CD8-positive, alpha-beta memory T cell (primary cell): ENCODE data around the gene SLC29A1. TPM values are rescaled to one million over a fixed set of nuclear protein-coding genes. Genes with fewer than 3 reads are reported as not detected.

ENCODE experiments used
- CTCF ChIA-PET: fragments of 350-600 bp; sonication (Branson Sonifier 250); formaldehyde crosslinking; loops from one replicate; lab custom pipeline; 2021; ENCODE audit warnings: antibody characterized with exemption; lab: Charles Lee
- POLR2A ChIA-PET: fragments of 350-600 bp; sonication (Branson Sonifier 250); formaldehyde crosslinking; loops from one replicate; lab custom pipeline; 2021; ENCODE audit warnings: antibody characterized with exemption; lab: Charles Lee
- DNase-seq, 5 donors: peaks; one replicate each; pipeline versions ENCODE4 v3.0.0 to v3.0.0-alpha.2; 2020 to 2022; ENCODE audit warnings: mixed read lengths in 1 of 5
- H3K27ac ChIP-seq: one replicate; pipeline ENCODE4 v1.7.0; 2013; ENCODE audit warnings: low read depth, mild to moderate bottlenecking, low read length, moderate library complexity
- H3K27me3 ChIP-seq: 2 replicates; pipeline ENCODE4 v1.7.0; 2013; ENCODE audit warnings: low read length, mild to moderate bottlenecking; ENCODE audit not compliant: insufficient read depth, poor library complexity, severe bottlenecking
- H3K36me3 ChIP-seq: 2 replicates; pipeline ENCODE4 v1.7.0; 2013; ENCODE audit warnings: mild to moderate bottlenecking, low read length, moderate library complexity; ENCODE audit not compliant: insufficient read depth
- H3K4me1 ChIP-seq: 2 replicates; pipeline ENCODE4 v1.7.0; 2013; ENCODE audit warnings: mild to moderate bottlenecking, low read length, moderate library complexity; ENCODE audit not compliant: insufficient read depth
- H3K4me3 ChIP-seq: 2 replicates; pipeline ENCODE4 v1.7.0; 2013; ENCODE audit warnings: mild to moderate bottlenecking, low read length
- H3K9me3 ChIP-seq: 2 replicates; pipeline ENCODE4 v1.7.0; 2013; ENCODE audit warnings: mild to moderate bottlenecking, low read length
- H3K27ac Mint-ChIP-seq, 8 donors: one replicate each; pipeline ENCODE4 v1.8.0; 2020 to 2021; ENCODE audit warnings: mixed read lengths in 8 of 8, mild to moderate bottlenecking in 6 of 8, inconsistent platforms in 3 of 8, moderate library complexity in 3 of 8
- H3K27me3 Mint-ChIP-seq, 2 donors: one replicate each; pipeline ENCODE4 v1.8.0; 2020 to 2021; ENCODE audit warnings: mixed read lengths in 2 of 2, mild to moderate bottlenecking in 1 of 2, moderate library complexity in 1 of 2
- H3K36me3 Mint-ChIP-seq, 3 donors: one replicate each; pipeline ENCODE4 v1.8.0; 2020 to 2021; ENCODE audit warnings: mixed read lengths in 3 of 3, inconsistent platforms in 1 of 3, mild to moderate bottlenecking in 1 of 3
- H3K4me1 Mint-ChIP-seq, 3 donors: one replicate each; pipeline ENCODE4 v1.8.0; 2020 to 2021; ENCODE audit warnings: mixed read lengths in 3 of 3, inconsistent platforms in 1 of 3, mild to moderate bottlenecking in 1 of 3
- H3K4me3 Mint-ChIP-seq, 7 donors: one replicate each; pipeline ENCODE4 v1.8.0; 2020 to 2021; ENCODE audit warnings: mixed read lengths in 7 of 7, mild to moderate bottlenecking in 6 of 7, moderate library complexity in 4 of 7, inconsistent platforms in 2 of 7
- H3K9me3 Mint-ChIP-seq, 5 donors: one replicate each; pipeline ENCODE4 v1.8.0; 2020 to 2022; ENCODE audit warnings: mixed read lengths in 5 of 5, mild to moderate bottlenecking in 3 of 5, moderate library complexity in 2 of 5, inconsistent platforms in 1 of 5
- polyA plus RNA-seq: library from polyadenylated mRNA; unstranded; fragments of 300-500 nt; fragmentation: Illumina TruSeq; gene quantifications from one replicate; pipeline ENCODE4 v1.2.3, GENCODE V29; 2021
- total RNA-seq, 2 experiments: library from RNA; stranded (reverse); gene quantifications; one replicate each; pipeline ENCODE4 v1.2.3, GENCODE V29; 2021

SLC29A1 gene
- total and polyA plus RNA-seq, 3 experiments from 2014 or later: 3.6 to 116 (median 116) TPM

- Mint-ChIP-seq H3K27ac (peak overlapping the region; percentile 78 to 99 (median 91)), H3K9me3 (peaks cover 0 to 1% (median 0%) of the 10 kb centered on the region in 5 donors), H3K4me3 (peak overlapping the region; percentile 82 to 92 (median 88)), H3K27me3 (peaks cover 0 to 3% of the 10 kb centered on the region in 2 donors), H3K36me3 (peaks cover 18 to 81% (median 26%) of the 10 kb centered on the region in 3 donors), H3K4me1 (peaks cover 54 to 76% (median 63%) of the 10 kb centered on the region in 3 donors)
- H3K4me3 ChIP-seq: peak overlapping the region; percentile 84
- peaks cover 48% of the 10 kb centered on the region for H3K36me3 ChIP-seq
- H3K27me3 ChIP-seq: no peaks in the 10 kb centered on the region
- peak in 1 of 5 donors; percentile 60 for DNase-seq
- peaks cover 21% of the 10 kb centered on the region for H3K4me1 ChIP-seq
- H3K9me3 ChIP-seq: no peaks in the 10 kb centered on the region
- CTCF ChIA-PET: interaction anchor here (0.8 to 5.0 kb wide), 16 partner anchors 10 to 605 kb away, joined by 3 to 74 read pairs (median 5); partner anchors contain the start of genes HSP90AB1, NFKBIE and SLC29A1
- POLR2A ChIA-PET: interaction anchor here (0.5 to 3.1 kb wide), 7 partner anchors 9 to 1105 kb away, joined by 3 to 77 read pairs (median 4); partner anchors contain the start of genes HSP90AB1, NFKBIE and SLC29A1
- peak overlapping the region; percentile 81 for H3K27ac ChIP-seq
Measured at GRCh38 chr6:44255871-44256774, 32.7 kb downstream of the SLC29A1 start.

GRCh38 chr6:44256775-44257024 is 33.3 kb downstream of the SLC29A1 start:
- H3K27me3 Mint-ChIP-seq: peaks cover 0 to 3% of the 10 kb centered on the region in 2 donors
- H3K4me1 ChIP-seq: peaks cover 21% of the 10 kb centered on the region
- CTCF ChIA-PET: interaction anchor here (0.8 to 5.0 kb wide), 17 partner anchors 10 to 606 kb away, joined by 3 to 74 read pairs (median 5); partner anchors contain the start of genes HSP90AB1, NFKBIE and SLC29A1
- H3K9me3 ChIP-seq: no peaks in the 10 kb centered on the region
- peak overlapping the region; percentile 84 for H3K4me3 ChIP-seq
- H3K4me1 Mint-ChIP-seq: peaks cover 53 to 72% (median 63%) of the 10 kb centered on the region in 3 donors
- H3K27me3 ChIP-seq: no peaks in the 10 kb centered on the region
- no peak for DNase-seq
- POLR2A ChIA-PET: interaction anchor here (0.7 to 3.1 kb wide), 6 partner anchors 8 to 33 kb away, joined by 3 to 77 read pairs (median 4); partner anchors contain the start of genes HSP90AB1, NFKBIE and SLC29A1
- H3K27ac ChIP-seq: peak overlapping the region; percentile 81
- H3K9me3 Mint-ChIP-seq: peaks cover 0 to 1% (median 0%) of the 10 kb centered on the region in 5 donors
- H3K4me3 Mint-ChIP-seq: peak overlapping the region; percentile 82 to 92 (median 88)
- H3K36me3 ChIP-seq: peaks cover 42% of the 10 kb centered on the region
- peaks cover 16 to 78% (median 26%) of the 10 kb centered on the region in 3 donors for H3K36me3 Mint-ChIP-seq
- peak overlapping the region; percentile 78 to 99 (median 91) for H3K27ac Mint-ChIP-seq

- H3K9me3 Mint-ChIP-seq: peaks cover 0 to 1% (median 0%) of the 10 kb centered on the region in 5 donors
- no peaks in the 10 kb centered on the region for H3K9me3 ChIP-seq
- peaks cover 25% of the 10 kb centered on the region for H3K4me1 ChIP-seq
- no peaks in the 10 kb centered on the region for H3K27me3 ChIP-seq
- H3K27ac Mint-ChIP-seq: peak within 1 kb of the TSS; percentile 92 to 99 (median 95)
- H3K4me3 ChIP-seq: peak within 1 kb of the TSS; percentile 84
- H3K36me3 ChIP-seq: peaks cover 37% of the 10 kb centered on the region
- POLR2A ChIA-PET: interaction anchor here (0.7 to 3.1 kb wide), 6 partner anchors 8 to 34 kb away, joined by 3 to 77 read pairs (median 4); partner anchors contain the start of genes HSP90AB1, NFKBIE and SLC29A1
- peak; percentile 58 to 77 (median 72) for DNase-seq
- peaks cover 0 to 3% of the 10 kb centered on the region in 2 donors for H3K27me3 Mint-ChIP-seq
- H3K4me3 Mint-ChIP-seq: peak within 1 kb of the TSS; percentile 88 to 92 (median 91)
- peaks cover 51 to 71% (median 61%) of the 10 kb centered on the region in 3 donors for H3K4me1 Mint-ChIP-seq
- CTCF ChIA-PET: interaction anchor here (0.7 to 5.0 kb wide), 18 partner anchors 9 to 606 kb away, joined by 3 to 74 read pairs (median 5); partner anchors contain the start of genes HSP90AB1, NFKBIE and SLC29A1
- H3K27ac ChIP-seq: peak within 1 kb of the TSS; percentile 81
- peaks cover 11 to 76% (median 21%) of the 10 kb centered on the region in 3 donors for H3K36me3 Mint-ChIP-seq
Measured at GRCh38 chr6:44257025-44257752, 33.8 kb downstream of the SLC29A1 start, which contains the start of gene SLC35B2. TSS of gene SLC35B2 (minus strand) at chr6:44257528. CDS start at chr6:44257410, 118 bp downstream.

GRCh38 chr6:44257753-44258324 is 34.4 kb downstream of the SLC29A1 start:
- H3K4me1 ChIP-seq: peaks cover 31% of the 10 kb centered on the region
- Mint-ChIP-seq H3K27me3 (peaks cover 0 to 3% of the 10 kb centered on the region in 2 donors), H3K4me3 (peak overlapping the region; percentile 84 to 92 (median 90)), H3K36me3 (peaks cover 9 to 72% (median 16%) of the 10 kb centered on the region in 3 donors), H3K4me1 (peaks cover 55 to 74% (median 64%) of the 10 kb centered on the region in 3 donors), H3K27ac (peak overlapping the region; percentile 86 to 96 (median 94)), H3K9me3 (peaks cover 0 to 1% (median 0%) of the 10 kb centered on the region in 5 donors)
- H3K36me3 ChIP-seq: peaks cover 32% of the 10 kb centered on the region
- no peaks in the 10 kb centered on the region for H3K9me3 ChIP-seq
- DNase-seq: no peak
- no peaks in the 10 kb centered on the region for H3K27me3 ChIP-seq
- H3K4me3 ChIP-seq: peak overlapping the region; percentile 56
- CTCF ChIA-PET: interaction anchor here (0.6 to 5.0 kb wide), 9 partner anchors 9 to 86 kb away, joined by 3 to 74 read pairs (median 6); partner anchors contain the start of genes HSP90AB1, NFKBIE and SLC29A1
- peak overlapping the region; percentile 57 for H3K27ac ChIP-seq
- POLR2A ChIA-PET: interaction anchor here (1.7 to 3.1 kb wide), 2 partner anchors 11 to 14 kb away, joined by 4 to 77 read pairs; partner anchors contain the start of gene HSP90AB1

- H3K9me3 ChIP-seq: no peaks in the 10 kb centered on the region
- Mint-ChIP-seq H3K36me3 (peaks cover 5 to 66% (median 12%) of the 10 kb centered on the region in 3 donors), H3K27ac (peak overlapping the region; percentile 58 to 96 (median 94)), H3K4me1 (peaks cover 56 to 74% (median 66%) of the 10 kb centered on the region in 3 donors), H3K27me3 (peaks cover 0 to 3% of the 10 kb centered on the region in 2 donors), H3K4me3 (peak overlapping the region; percentile 84 to 92 (median 89)), H3K9me3 (peaks cover 0 to 1% (median 0%) of the 10 kb centered on the region in 5 donors)
- no peaks in the 10 kb centered on the region for H3K27me3 ChIP-seq
- no peak for DNase-seq
- H3K4me1 ChIP-seq: peaks cover 37% of the 10 kb centered on the region
- H3K27ac ChIP-seq: no peak overlapping the region
- H3K4me3 ChIP-seq: no peak overlapping the region
- POLR2A ChIA-PET: no interaction called here
- peaks cover 27% of the 10 kb centered on the region for H3K36me3 ChIP-seq
- CTCF ChIA-PET: interaction anchor here (0.6 to 4.1 kb wide), 2 partner anchors 10 to 12 kb away, joined by 4 to 74 read pairs; partner anchors contain the start of gene HSP90AB1
Measured at GRCh38 chr6:44258325-44258863, 35.0 kb downstream of the SLC29A1 start.

GRCh38 chr6:44258921-44259320 is 35.5 kb downstream of the SLC29A1 start:
- peaks cover 0 to 61% (median 9%) of the 10 kb centered on the region in 3 donors for H3K36me3 Mint-ChIP-seq
- Histone ChIP-seq H3K4me3 (no peak overlapping the region), H3K27me3 (no peaks in the 10 kb centered on the region), H3K27ac (no peak overlapping the region), H3K4me1 (peaks cover 42% of the 10 kb centered on the region), H3K9me3 (no peaks in the 10 kb centered on the region), H3K36me3 (peaks cover 22% of the 10 kb centered on the region)
- peak overlapping the region; percentile 84 to 92 (median 89) for H3K4me3 Mint-ChIP-seq
- H3K27ac Mint-ChIP-seq: peak overlapping the region in 7 of 8 donors; percentile 29 to 96 (median 87)
- peaks cover 0 to 1% (median 0%) of the 10 kb centered on the region in 5 donors for H3K9me3 Mint-ChIP-seq
- CTCF ChIA-PET: interaction anchor here (0.6 to 1.2 kb wide), 2 partner anchors 11 to 52 kb away, joined by 3 to 4 read pairs; partner anchors contain the start of gene HSP90AB1
- H3K27me3 Mint-ChIP-seq: peaks cover 0 to 3% of the 10 kb centered on the region in 2 donors
- POLR2A ChIA-PET: no interaction called here
- peaks cover 56 to 74% (median 66%) of the 10 kb centered on the region in 3 donors for H3K4me1 Mint-ChIP-seq
- DNase-seq: no peak
